ENCODE data around the gene PPBP.
"Not testable (repeated sequence)": the region's sequence is repeated elsewhere in the genome, so short reads cannot be mapped to it uniquely, and the experiment has no call there.

The PPBP gene

DNA sequence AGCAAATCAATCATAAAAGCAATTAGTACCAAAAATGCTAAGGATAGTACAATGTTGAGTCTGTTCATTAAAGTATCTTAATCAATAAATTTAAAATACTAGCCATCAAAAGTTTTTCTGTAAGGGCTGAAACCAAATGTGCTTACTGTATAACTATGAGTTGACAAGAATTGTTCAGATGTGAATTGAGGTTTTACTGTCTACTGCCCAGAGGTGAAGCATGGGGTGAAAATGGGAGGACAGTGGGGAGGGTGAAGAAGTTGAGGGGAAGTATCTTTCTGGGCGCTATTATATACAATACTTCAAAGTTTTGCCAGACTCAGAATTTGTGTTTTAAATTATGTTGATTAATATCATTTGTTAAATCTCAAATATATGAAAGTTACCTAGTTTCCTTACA is 4.1 kb upstream of the PPBP start:
- DNase-seq (ENCODE audit: low read depth): no peak

DNA sequence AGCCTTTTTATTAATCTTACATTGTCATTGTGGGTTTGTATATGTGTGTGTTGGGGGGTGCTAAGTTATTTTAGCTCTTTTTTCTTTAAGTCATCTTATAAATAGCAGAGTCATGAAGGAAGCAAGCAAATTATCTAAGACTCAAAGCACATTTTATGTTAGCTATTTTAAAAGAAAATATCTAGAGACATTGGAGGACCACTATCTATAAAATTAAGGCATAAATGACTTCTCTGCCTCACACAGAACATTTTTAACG is 3.7 kb upstream of the PPBP start:
- DNase-seq (ENCODE audit: low read depth): no peak

DNA sequence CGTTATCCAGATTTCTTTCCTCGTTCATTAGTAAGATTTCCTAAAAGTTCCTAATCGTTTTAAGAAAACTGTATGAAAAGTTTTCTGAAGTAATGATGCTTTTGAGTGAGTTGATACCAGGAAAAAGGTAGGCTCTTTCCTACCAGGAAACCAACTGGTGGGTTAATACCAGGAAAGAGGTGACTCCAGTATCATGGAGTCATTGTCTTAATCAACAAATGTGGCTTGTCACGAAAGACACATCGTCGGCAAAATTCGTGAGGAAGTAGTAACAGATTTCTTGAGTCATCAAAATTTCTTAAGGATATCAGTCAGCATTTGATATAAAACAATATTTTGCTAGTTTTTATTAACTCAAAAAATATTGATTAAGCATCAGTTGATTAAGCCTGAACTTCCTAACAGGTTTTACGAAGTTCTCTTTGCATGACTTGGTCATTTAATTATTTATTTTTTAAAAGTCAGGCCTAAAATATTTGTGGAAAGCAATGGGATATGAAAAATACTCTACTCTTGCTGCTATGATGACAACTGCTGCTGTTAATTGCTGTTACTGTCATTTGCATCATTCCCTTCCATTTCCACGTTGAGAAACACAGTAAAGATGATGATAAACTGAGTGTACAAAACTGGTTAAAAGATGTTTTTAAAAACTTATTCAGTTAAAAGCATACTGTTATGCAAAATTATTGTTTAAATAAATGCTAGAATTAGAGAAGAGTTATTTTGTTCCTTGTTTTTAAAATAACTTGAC is 3.2 kb upstream of the PPBP start:
- DNase-seq (ENCODE audit: low read depth): no peak

DNA sequence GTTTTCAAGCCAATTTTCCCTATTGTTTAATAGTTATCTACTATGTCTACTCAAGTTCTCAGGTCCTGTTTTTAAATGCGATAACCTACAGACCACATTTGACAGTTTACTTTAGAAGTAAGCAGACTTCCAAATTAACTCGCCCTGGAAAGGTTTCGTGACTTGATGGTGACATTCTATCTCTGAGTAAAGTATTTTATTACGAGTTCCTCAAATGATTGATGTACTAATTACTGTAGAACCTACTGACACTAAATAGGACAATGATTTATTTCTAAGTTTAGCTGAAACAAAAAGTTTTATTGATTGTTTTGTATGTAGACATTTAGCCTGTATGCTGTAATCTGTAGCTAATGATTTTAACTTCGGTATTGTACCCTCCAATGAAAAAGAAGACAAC is 1.9 kb upstream of the PPBP start:
- no peak for DNase-seq (ENCODE audit: low read depth)

DNA sequence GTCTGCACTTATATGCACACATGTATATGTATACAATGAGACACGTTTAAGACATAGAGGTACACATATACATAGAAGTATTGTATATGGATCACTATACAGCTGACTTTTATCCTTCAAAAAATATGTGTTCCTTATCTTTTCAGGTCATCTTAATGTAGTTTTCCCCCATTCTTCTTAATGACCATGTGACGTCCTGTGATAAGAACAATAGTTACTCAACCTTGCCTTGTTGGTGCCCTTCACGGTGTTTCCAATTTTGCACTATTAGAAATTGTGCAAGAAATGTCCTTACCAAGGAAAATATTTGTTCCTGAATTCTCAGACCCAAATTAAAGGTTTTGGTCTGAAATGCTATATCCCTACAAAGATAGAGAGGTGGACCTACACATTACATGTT is 1.0 kb upstream of the PPBP start:
- no peak for DNase-seq (ENCODE audit: low read depth)

DNA sequence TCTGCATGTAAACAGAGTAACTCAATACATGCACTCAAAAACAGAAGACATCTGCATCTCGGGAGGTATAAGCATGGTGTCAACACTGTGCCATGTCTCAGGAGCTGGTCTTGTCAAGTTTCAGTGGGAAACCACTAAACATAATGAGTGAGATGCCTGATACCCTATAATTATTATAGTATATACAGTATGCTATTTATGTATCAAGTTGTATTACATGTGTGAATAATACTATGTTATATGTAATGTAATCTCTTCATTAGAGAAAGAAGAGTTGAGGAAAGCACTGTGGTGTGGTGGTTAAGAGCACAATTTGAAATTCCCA is 2.5 kb downstream of the PPBP start:
- no peak for DNase-seq (ENCODE audit: low read depth)

DNA sequence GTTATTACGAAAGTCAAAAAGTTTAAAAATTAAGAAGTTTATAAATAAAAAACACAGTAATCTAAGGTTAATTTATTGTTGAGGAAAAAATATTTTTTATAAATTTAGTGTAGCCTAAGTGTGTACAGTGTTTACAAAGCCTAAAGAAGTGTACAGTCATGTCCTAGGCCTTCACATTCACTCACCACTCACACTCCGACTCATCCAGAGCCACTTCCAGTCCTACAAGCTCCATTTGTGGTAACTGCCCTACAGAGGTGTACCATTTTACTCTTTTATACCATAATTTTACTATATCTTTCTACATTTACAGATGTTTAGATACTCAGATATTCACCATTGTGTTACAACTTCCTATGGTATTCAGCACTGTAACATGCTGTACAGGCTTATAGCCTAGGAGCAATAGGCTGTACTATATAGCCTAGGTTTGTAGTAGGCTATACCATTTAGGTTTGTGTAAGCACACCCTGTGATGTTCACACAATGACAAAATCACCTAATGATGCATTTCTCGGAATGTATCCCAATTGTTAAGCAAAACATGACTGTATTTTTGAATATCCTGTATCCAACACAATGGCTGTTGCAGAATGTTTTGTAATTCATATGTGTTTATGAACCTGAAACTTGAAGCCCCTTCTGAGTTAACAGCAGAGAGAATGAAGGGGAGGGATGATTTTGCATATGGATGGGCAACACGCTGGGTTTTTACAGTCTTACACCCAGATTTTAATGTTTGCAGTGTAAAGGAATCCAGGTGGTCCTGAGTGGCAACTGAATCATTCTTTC is 3.1 kb downstream of the PPBP start:
- DNase-seq (ENCODE audit: low read depth): no peak

DNA sequence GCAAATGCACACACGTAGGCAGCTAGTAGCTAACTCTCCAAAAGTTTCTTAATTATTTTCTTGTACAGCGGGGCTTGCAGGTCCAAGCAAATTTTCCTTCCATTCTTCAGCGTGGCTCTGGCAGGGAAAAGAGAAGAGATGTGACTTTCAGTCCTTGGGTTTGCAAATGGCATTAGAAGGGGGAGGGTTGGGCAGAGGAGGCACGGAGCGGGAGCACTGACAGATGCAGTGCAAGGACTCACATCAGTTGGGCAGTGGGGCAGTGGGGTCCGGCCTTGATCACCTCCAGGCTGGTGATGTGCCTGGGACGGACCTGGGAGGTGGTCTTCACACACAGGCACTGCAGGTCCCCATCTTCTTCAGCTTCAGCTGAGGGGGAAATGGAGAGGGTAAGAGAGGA is 6.8 kb downstream of the PPBP start:
- not testable (repeated sequence) for DNase-seq (ENCODE audit: low read depth)

DNA sequence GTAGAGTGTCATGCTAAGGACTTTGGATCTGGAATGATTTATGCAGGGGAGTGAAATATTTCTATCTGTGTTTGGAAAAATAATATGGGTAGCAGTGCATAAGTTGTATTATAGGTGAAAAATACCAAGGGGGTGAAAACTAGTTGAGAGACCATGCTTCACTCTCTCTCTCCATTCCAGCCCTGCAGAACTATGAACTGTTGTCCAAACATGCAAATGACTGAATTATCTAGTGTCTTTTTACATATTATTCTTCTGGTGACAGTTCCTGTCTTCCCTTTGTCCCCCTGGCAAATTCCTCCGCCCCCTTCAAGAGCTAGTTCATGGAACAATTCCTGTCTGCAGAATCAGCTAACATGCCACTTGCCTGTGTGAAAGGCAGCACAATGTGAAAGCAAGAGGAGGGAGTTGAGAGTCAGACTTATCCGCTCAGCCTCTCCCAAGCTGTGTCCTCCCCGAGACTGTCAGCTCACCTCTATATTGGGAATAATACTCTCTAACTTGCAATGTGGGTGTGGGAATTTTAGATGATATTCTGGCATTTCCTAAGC is 8.5 kb downstream of the PPBP start:
- DNase-seq (ENCODE audit: low read depth): no peak

DNA sequence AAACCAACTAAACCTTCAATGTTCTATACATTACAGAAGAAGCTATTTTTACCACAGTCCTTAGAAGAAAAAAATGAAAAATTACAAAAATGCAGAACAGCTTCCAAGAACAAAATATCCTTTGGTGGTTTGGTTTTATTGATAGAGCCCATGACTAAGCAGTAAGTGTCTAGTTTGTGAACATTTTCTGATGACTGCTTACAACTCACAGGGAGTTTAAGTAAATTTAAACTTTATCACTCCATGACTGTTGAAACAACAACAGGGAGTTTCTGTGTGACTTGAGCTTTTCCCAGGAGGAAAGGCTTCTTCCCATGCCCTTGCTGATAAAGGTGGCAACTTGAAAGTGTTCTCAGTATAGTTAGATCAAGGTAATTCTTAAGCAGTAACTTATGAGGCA is 9.1 kb downstream of the PPBP start:
- DNase-seq (ENCODE audit: low read depth): peak; percentile 44

DNA sequence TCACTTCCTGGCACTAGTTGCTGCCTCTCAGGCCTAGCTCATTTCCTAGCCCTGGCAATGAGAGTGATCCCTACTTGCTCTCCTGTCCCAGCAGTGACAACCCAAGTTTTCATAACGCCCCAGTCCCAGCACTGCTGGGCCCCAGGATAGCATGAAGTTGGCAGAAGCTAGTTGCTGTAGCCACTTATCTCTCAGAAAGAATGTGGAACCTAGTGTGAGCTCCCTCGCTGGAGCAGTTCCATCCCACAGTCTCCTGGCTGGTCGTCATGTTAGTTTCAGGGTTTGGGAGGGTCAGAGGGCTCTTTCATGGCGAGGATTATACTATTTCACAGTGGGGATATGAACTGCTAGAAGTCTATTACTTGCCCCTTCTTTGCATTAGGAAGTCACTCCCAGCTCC is 11.3 kb downstream of the PPBP start:
- no peak for DNase-seq (ENCODE audit: low read depth)

DNA sequence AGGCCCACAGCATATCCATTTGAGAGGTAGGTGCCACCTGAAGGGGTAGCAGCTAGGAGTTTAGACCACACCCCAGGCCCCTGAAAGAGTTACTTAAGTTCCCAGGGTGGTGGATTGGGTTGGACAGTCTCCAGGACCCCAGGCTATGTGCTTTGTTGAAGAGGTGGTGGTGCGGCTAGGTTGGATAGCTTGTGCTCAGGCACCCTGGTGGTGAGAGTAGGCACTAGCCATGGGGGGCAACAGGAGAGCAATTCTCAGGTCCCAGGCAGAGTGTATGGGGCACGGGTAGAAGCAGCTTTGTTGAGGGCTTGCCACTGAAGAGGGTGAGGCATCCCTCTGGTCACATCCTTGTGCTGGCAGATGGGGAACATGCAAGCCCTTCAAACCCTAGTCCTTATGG is 11.8 kb downstream of the PPBP start:
- DNase-seq (ENCODE audit: low read depth): no peak

DNA sequence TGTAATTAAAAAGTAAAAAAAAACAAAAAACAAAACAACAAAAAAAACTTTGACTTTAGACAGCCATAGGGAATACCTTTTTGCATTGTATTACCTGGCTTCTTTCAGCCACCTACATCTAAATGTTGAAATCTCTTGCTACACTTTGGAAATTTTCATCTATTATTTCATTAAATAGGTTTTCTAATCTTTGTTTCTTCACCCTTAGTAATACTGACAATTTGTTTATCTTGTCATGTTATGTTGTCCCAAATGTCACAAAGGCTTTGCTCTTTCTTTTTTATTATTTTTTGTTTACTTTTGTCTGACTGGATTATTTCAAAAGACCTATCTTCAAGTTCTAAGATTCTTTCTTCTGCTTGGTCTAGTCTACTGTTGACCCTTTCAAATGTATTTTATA is 13.6 kb downstream of the PPBP start:
- DNase-seq (ENCODE audit: low read depth): no peak

DNA sequence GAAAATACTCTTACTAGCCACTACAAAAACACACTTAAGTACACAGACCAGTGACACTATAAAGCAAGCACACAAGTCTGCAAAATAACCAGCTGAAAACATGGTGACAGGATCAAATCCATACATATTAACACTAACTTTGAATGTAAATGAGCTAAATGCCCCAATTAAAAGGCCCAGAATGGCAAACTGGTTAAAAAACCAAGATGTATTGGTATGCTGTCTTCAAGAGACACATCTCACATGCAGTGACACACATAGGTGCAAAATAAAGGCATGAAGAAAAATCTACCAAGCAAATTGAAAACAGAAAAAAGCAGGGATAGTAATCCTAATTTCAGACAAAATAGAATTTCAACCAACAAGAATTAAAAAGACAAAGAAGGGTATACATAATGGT is 17.0 kb downstream of the PPBP start:
- DNase-seq (ENCODE audit: low read depth): no peak

DNA sequence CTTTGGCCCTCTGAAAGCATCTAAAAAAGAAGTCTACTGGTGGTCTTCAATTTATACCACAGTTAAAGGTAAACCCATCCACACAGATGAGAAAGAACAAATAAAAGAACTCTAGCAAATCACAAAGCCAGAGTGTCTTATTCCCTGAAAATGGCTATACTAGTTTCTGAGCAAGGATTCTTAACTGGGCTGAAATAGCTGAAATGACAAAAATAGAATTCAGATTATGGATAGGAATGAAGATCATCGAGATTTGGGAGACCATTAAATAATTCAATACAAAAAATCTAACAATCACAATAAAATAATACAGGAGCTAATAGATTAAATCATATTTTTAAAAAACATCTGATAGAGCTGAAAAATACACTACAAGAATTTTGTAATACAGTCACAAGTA is 18.0 kb downstream of the PPBP start:
- no peak for DNase-seq (ENCODE audit: low read depth)

DNA sequence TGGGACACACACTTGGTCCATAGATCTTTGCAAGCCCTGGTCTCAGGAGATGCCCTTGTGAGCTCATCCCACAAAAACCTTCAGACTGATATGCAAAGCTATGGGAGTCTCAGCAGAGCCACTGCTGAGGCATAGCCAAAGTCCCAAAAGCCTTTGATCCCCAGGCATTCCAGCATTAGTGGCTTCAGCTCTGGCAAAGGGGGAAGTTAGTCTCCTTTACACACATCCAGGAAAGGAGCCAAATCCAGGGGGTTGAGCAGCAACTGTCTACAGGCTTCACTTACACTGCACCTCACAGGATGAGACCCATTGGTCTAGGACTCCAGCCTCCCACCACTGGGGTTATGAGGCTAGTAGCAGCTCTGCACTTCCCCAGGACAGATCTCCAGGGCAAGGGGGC is 20.1 kb downstream of the PPBP start:
- no peak for DNase-seq (ENCODE audit: low read depth)

DNA sequence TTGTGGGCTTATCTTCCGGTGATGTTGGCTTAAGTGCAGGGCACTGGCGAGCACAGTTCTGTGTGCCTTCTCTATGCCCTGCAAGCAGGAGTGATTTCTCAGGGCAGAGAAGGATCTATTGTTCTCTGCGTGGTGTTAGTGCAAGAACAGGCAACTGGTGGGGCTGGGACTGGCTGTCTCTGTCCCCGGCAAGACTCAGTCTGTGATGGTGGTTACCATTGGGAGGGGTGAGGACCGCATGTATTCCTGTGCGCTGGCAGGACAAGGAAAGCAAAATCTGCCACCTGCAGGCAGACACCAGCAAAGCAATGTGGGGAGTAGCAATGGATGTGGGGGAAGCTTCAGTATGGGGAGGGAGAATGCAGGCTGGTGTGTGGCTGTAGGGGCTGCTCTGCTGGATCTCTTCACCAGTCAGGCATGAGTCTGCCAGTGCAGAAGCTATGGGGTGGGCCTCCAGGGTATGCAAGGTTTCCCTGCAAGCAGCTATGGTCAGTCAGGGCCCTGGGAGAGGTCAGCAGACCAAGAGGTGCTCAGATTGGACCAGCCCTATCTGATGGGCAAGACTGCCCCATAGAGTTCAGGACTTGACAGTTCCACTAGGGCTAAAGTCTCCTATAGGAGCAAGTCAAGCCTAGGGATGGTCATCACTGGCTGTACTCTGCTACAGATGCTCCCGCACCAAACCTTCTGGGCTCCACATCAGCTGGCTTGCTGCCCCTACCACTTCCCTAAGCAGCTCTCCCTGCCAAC is 23.0 kb downstream of the PPBP start:
- no peak for DNase-seq (ENCODE audit: low read depth)

DNA sequence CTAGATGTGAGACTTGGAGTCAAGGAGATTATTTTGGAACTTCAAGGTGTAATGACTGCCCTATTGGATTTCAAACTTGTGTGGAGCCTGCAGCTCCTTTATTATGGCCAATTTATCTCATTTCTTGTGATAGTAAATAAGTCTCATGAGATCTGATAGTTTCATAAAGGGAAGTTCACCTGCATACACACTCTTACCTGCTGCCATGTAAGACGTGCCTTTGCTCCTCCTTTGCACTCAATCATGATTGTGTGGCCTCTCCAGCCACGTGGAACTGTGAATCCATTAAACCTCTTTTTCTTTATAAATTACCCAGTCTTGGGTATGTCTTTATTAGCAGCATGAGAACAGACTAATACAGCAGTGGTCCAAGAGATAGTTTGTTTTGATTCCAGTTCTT is 25.3 kb downstream of the PPBP start:
- DNase-seq (ENCODE audit: low read depth): no peak

DNA sequence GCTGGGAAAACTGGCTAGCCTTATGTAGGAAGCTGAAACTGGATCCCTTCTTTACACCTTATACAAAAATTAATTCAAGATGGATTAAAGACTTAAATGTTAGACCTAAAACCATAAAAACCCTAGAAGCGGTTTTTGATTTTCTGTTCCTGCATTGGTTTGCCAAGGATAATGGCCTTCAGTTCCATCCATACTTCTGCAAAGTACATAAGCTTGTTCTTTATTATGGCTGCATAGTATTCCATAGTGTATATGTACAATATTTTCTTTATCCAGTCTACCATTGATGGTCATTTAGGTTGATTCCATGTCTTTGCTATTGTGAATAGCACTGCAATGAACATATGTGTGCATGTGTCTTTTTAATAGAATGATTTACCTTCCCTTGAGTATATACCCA is 28.9 kb downstream of the PPBP start:
- not testable (repeated sequence) for DNase-seq (ENCODE audit: low read depth)

DNA sequence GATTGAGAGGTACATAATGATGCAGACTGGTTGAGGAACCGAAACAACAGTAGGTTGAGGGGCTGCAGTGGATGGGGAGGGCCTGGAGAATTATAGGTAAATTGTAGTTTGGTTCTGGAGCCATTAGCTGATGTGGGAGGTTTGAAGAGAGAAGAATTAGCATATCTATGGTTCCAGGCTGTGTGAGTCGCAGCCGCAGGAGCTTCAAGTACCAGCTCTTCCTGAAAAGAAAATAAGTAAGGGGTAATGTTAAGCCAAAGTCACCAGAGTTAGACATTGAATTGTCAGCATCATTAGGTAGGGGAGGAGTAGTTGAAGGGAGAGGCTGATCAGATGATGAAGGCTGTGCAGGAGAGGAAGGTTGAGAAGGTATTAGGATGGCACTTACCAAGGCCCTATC is 35.6 kb downstream of the PPBP start:
- DNase-seq (ENCODE audit: low read depth): no peak

DNA sequence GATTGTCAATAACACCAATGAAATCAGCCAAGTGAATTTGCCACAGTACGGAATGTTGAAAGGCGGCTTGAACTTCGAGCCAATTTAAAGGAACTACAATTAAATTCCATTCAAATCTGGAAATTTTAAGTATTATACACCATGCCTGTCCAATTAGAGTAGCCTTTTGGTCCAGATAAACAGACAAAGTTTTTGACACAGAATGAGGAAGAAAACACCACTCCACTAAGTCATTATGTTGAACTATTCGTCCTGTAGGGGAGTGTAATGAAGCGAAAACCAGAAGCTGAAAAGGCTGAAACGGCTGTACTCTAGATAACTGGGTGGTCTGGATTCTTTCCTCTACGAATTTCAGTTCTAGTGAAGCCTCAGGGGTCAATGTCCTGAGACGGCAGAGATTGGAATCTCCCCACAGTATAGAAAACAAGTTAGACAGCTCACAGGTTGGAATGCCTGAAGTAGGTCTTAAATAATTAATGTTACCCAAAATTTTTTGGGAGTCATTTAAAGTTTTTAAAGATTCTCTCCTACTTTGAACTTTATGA is 37.5 kb downstream of the PPBP start:
- not testable (repeated sequence) for DNase-seq (ENCODE audit: low read depth)

DNA sequence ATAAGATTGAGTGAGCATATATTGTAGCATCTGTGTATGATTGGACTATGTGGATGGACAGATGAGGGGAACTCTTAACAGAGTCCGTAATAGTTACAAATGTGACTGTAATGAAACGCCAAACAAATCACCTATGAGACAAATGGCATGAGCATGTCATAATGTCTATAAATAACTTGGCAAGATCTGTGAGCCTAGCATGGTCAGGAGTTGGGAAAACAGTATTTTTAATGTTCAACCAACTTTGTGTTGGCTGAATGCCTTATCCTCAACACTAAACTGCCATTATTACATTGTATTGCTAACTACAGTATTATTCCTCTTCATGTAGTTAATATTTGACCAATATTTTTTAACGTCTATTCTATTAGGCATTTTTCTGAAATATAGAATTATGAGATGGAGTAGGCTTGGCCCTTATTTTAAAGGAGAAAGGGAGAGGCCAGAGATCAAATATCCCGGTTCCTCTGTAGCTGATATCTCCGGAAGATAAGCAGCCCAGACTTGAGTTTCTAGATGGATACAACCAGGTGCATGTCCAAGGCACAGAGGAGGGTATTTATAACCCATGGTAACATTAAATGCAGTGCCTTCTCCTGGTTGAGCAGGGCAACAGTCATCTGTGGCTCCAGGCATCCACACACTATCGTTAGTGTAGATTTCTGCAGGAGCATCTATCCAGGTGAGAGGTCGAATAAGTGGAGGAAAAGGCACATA is 38.8 kb downstream of the PPBP start:
- no peak for DNase-seq (ENCODE audit: low read depth)
